DOHH2 (cell line): ENCODE data around the gene CAP1.
A peak's percentile ranks its signal among the peaks of the same experiment; 100 is the strongest.

ENCODE experiments used
- H3F3A ChIP-seq: fragments of 200-600 bp; sonication (generic), shearing (Covaris generic); 2 replicates; pipeline ENCODE4 v1.6.0; 2016; ENCODE audit warnings: antibody characterized with exemption, mild to moderate bottlenecking; ENCODE audit not compliant: control insufficient read depth, insufficient read depth
- H3K27ac ChIP-seq: fragments of 200-600 bp; sonication (generic); 2 replicates; pipeline ENCODE4 v1.5.1; 2014; ENCODE audit warnings: low read depth, mild to moderate bottlenecking, low read length, moderate library complexity
- H3K27me3 ChIP-seq: fragments of 200-600 bp; sonication (generic); 2 replicates; pipeline ENCODE4 v1.6.1; 2014; ENCODE audit warnings: mild to moderate bottlenecking, low read length, mixed read lengths; ENCODE audit not compliant: control insufficient read depth
- H3K36me3 ChIP-seq: fragments of 200-600 bp; sonication (generic); 2 replicates; pipeline ENCODE4 v1.6.1; 2014; ENCODE audit warnings: mild to moderate bottlenecking, low read length, moderate library complexity, mixed read lengths; ENCODE audit not compliant: control insufficient read depth
- H3K4me1 ChIP-seq: fragments of 200-600 bp; sonication (generic); 2 replicates; pipeline ENCODE4 v1.6.1; 2014; ENCODE audit warnings: mild to moderate bottlenecking, low read length, mixed read lengths; ENCODE audit not compliant: control insufficient read depth
- H3K4me2 ChIP-seq: fragments of 200-600 bp; sonication (generic); 2 replicates; pipeline ENCODE4 v1.6.0; 2014; ENCODE audit warnings: mild to moderate bottlenecking, low read length, moderate library complexity
- H3K4me3 ChIP-seq: fragments of 200-600 bp; sonication (generic); 2 replicates; pipeline ENCODE4 v1.5.1; 2014; ENCODE audit warnings: mild to moderate bottlenecking, low read length, mixed read lengths
- H3K79me2 ChIP-seq: fragments of 200-600 bp; sonication (generic); 2 replicates; pipeline ENCODE4 v1.6.1; 2014; ENCODE audit warnings: mild to moderate bottlenecking, low read length, mixed read lengths; ENCODE audit not compliant: control insufficient read depth
- H3K9me2 ChIP-seq: fragments of 200-600 bp; sonication (generic); replicated peaks from 2 replicates; pipeline ENCODE4 v1.6.1; 2014; ENCODE audit warnings: mild to moderate bottlenecking, low read length, mixed read lengths; ENCODE audit not compliant: control insufficient read depth
- H3K9me3 ChIP-seq: fragments of 200-600 bp; sonication (generic); 2 replicates; pipeline ENCODE4 v1.6.1; 2014; ENCODE audit warnings: antibody characterized with exemption, low read length, mixed read lengths; ENCODE audit not compliant: control insufficient read depth, insufficient read depth
- H4K20me1 ChIP-seq: fragments of 200-600 bp; sonication (generic); 2 replicates; pipeline ENCODE4 v1.6.0; 2014; ENCODE audit warnings: low read depth, mild to moderate bottlenecking, antibody characterized with exemption, low read length, moderate library complexity; ENCODE audit not compliant: control insufficient read depth, insufficient read depth
- CTCF ChIP-seq: fragments of 200-600 bp; sonication (generic); IDR thresholded peaks from one replicate; pipeline ENCODE4 v1.5.1; 2014; ENCODE audit warnings: antibody characterized with exemption, mild to moderate bottlenecking, low read depth, low read length; ENCODE audit not compliant: poor library complexity, severe bottlenecking
- EZH2phosphoT487 ChIP-seq: fragments of 200-600 bp; sonication (generic); IDR thresholded peaks from 2 replicates; pipeline ENCODE4 v1.6.1; 2017; ENCODE audit warnings: borderline replicate concordance, mild to moderate bottlenecking, antibody characterized with exemption, low read length, moderate library complexity, mixed read lengths

Gene CAP1

DNA sequence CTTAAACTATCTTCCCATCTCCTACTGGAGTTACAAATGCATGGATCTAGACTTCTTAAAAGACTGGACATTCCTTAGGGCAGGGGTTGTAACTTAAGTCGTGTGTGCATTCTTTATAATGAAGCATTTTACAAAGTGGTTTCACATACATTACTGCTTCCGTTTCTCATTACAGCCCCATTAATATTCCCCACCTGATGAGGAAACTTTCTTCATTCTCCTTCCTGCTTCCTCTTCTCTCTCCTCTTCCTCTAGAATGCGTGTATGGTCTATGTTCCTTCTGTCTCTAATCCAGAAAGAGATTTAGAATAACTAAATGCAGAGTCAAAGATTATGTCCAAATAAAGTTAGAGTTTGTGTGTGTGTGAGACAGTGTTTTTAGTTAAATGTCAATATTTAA, 1.8 kb upstream of the CAP1 start:
- Histone ChIP-seq H3K79me2 (peaks cover 31% of the 10 kb centered on the region), H3K27me3 (no peaks in the 10 kb centered on the region), H3K36me3 (peaks cover 34% of the 10 kb centered on the region), H3K9me2 (no peaks in the 10 kb centered on the region), H3K9me3 (no peaks in the 10 kb centered on the region), H3K27ac (peak overlapping the region; percentile 99), H3K4me3 (peak overlapping the region; percentile 96), H3F3A (peaks cover 19% of the 10 kb centered on the region), H3K4me2 (peak overlapping the region; percentile 97), H3K4me1 (peaks cover 67% of the 10 kb centered on the region), H4K20me1 (peaks cover 4% of the 10 kb centered on the region; the same call in 1 of the 2 replicates)
- TF ChIP-seq CTCF, result no peak
- TF ChIP-seq EZH2phosphoT487, result no peak

DNA sequence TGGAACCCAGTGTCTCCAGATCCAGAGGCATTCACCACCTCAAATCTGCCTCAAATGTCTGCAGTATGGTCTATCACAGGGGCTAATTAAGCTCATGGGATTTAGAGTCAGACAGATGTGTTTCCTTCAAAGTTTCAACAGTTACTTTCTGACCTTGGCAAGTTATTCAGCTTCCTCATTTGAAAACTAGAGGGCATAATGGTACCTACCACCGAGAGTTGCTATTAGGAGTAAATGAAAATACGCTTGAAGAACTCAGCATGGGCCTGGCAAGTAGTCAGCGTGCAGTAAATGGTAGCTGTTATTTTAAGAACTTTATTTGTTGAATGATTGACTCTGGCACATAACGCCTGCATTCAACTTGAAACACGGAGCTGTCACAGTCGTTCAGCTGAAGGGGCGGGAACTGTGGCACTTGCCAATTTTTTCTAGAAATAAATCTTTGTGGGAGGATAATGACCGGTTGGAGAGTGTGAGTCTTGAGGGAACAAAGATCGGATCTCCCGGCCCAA, 1.2 kb upstream of the CAP1 start:
- Histone ChIP-seq H3K4me3 (peak overlapping the region; percentile 96), H3K27ac (peak overlapping the region; percentile 99), H3K9me3 (no peaks in the 10 kb centered on the region), H3K4me1 (peaks cover 67% of the 10 kb centered on the region), H3K27me3 (no peaks in the 10 kb centered on the region), H4K20me1 (peaks cover 4% of the 10 kb centered on the region; the same call in 1 of the 2 replicates), H3K4me2 (peak overlapping the region; percentile 97), H3K9me2 (no peaks in the 10 kb centered on the region), H3K36me3 (peaks cover 40% of the 10 kb centered on the region), H3K79me2 (peaks cover 37% of the 10 kb centered on the region), H3F3A (peaks cover 19% of the 10 kb centered on the region)
- TF ChIP-seq EZH2phosphoT487 (no peak), CTCF (peak; percentile 52)

DNA sequence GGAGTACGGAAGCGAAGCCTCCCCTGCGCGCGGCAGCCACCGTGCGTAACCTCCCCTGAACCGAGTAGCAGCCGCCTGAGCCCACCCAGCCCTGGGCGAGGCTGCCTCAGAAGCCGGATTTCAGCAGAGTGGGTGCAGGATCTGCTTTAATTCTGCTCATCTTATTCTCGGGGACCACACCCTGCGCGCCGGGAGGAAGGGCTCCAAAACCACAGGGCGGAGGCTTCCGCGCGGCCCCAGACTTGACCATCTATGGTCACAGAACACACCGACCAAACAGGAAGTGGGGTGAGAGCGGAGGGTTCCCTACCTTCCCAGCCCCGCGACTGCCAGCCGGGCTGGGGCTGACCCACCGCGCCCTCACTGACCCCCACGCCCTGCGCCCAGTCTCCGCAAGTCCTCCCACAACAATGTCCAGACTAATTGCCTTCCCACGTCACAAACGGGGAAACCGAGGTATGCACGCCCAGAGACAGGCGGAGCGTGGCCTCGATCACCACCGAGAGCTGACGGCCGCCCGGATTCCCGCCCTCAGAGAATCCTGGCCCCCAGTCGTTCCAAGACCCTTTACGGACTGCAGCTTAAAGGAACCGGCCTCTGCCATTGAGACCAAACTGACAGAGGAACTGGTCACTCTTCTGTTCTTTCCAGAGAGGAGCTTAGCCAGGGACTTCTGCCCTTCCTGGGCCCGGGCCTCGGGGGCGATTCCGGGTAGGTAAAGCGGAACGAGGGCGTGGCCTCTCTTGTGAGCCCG, 595 bp upstream of the CAP1 start:
- H4K20me1 ChIP-seq, result peaks cover 4% of the 10 kb centered on the region; the same call in 1 of the 2 replicates
- H3K27me3 ChIP-seq, result no peaks in the 10 kb centered on the region
- H3K36me3 ChIP-seq, result peaks cover 44% of the 10 kb centered on the region
- H3K4me1 ChIP-seq, result peaks cover 63% of the 10 kb centered on the region
- H3K79me2 ChIP-seq, result peaks cover 44% of the 10 kb centered on the region
- peak overlapping the region; percentile 97 for H3K4me2 ChIP-seq
- H3F3A ChIP-seq, result peaks cover 19% of the 10 kb centered on the region
- H3K4me3 ChIP-seq, result peak overlapping the region; percentile 96
- peak overlapping the region; percentile 99 for H3K27ac ChIP-seq
- H3K9me2 ChIP-seq, result no peaks in the 10 kb centered on the region
- H3K9me3 ChIP-seq, result no peaks in the 10 kb centered on the region
- TF ChIP-seq CTCF (no peak), EZH2phosphoT487 (no peak)
